ENCODE results near the gene FGA. TPM values are rescaled to one million over a fixed set of nuclear protein-coding genes. Genes with fewer than 3 reads are reported as not detected.
"Not testable (repeated sequence)": the region's sequence is repeated elsewhere in the genome, so short reads cannot be mapped to it uniquely, and the experiment has no call there.

The FGA gene
- total RNA-seq, 1 experiment from 2014 or later, result not detected

DNA sequence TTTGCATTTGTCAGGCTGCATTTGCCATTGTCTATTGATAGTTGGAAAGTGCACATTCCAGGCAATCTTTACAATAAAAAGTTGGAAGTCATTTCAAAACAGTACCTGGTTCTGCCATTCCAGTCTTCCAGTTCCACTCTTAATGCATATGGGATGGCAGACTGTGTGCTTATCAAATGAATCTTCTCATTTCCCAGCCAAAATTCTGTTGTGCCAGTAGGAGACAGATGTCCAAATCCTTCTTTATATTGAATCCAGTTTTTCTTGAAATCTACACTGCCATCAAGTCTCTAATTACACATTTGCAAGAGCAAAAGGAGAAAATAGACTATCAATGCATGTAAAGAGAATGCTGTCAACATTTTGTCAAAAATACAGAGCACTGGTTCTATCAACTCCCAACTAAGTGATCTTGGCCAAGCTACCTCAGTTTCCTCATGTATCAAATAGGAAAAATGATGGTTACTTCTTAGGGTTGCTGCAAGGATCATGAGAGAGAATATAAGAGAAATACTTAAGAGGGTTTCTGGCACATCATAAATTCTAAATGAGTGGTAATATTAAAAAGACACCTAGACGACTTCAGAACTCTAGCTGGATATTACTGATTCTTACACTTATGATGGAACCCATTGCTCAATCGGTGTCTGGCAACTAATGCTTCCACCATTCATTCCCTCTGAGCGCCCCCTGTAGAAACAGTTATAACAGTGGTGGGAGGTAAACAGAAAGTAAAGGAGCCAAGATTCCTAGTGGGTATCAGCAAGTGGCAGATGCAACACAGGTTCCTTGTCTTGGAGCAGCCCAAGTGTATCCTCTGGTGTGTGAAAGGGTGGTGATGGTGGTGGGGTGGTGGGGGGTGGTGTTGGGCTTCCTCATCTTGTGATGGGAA is 18.1 kb upstream of the FGA start:
- no peak for DNase-seq (ENCODE audit: low read depth)

DNA sequence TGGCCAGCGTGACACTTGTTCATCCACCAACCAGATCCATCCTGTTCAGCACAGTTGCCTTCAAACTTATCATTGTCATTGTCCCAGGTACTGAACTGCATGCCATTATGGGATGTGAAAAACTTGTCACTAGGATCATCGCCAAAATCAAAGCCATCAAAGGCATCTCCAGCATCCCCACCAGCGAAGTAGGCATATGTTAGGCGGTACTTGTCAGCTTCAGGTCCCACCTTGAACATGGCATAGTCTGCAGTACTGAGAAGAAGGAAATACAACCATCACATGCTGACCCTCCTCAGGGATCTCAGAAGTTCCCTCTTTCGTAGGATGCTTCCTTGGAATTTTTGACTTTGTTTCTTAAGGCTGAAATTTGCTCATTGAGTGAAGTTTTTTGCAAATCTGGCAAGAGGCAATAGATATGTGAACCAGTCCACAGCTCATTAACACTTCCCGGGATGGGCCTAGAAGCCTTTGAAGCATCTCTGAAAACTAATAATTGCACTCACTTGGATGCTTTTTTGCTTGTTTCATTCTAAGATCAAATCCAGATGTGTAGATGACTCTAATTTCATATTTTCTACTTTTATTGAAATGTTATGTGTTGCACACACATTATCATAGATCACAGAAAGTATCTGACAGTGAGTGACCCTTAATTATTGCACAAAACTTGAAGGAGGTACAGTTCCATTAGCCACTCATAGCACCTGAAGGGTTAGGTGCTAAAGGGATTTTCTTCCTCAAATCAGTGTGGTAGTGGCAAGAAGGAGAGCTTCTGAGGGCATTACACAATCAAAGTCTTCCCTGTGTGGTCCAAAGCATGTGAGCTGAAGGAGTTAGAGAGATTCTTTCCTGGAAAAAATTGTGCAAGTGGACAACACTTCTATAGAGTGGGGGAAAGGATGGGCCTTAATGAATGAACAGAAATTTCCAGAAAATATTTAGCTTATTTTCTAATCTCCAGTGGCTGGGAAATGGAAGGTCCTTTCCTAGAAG is 16.5 kb upstream of the FGA start:
- DNase-seq (ENCODE audit: low read depth), result no peak

DNA sequence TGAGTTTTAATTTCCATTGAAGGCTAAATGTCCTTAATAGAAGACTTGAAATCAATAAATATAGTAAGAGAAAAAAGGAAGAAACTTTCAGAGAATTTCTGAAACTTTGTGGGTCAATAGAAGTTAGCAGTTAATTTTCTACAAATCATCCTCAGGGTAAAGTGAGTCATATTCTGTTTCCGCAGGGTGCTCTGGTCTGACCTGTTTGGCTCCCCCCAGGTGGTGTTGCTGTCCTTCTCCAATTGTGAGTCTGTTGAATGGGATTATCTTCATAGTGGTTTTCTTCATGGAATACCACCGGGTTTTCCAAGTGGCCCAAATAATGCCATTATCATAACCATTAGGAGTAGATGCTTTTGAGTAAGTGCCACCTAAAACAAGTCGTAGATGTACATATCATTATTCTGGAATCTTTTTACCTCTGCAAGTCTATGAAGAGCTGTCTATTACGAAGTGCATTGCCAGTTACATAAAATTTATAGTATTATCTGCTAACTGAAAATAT is 14.2 kb upstream of the FGA start:
- DNase-seq (ENCODE audit: low read depth), result no peak

DNA sequence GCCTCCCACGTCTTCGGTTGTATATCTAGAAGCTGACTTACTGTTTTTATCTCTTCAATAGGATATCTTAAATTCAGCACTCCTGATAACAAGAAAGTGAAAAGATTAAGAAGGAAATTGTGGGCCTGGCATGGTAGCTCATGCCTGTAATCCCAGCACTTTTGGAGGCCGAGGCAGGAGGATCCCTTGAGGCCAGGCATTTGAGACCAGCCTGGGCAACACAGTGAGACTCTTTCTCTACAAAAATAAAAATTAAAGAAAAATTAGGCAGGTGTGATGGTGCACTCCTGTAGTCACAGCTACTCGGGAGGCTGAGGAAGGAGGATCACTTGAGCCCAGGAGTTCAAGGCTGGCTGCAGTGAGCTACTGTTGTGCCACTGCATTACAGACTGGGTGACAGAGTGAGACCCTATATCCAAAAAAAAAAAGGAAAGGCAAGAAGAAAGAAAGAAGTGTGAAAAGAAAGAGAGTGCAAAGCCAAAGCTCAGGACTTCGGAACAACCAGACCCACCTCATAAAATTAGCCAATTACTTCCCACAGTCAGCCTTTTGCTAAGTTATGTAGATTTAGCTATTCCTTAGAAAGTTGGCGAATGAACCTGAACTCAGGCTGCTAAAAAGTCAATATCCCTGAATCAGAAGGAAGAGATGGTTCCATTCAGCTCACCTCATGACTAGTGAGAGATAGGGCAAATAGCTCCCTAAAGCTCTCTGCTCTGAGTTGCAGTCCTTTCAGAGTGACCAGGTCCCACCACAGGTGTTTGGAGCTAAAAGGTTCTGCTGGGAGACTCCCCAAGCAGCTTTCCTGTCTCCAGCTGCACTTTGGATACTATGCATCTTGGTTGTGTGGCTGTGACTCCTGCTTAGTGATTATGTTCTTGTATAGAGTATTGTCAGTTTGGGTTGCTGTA is 12.7 kb upstream of the FGA start:
- DNase-seq (ENCODE audit: low read depth), result no peak

DNA sequence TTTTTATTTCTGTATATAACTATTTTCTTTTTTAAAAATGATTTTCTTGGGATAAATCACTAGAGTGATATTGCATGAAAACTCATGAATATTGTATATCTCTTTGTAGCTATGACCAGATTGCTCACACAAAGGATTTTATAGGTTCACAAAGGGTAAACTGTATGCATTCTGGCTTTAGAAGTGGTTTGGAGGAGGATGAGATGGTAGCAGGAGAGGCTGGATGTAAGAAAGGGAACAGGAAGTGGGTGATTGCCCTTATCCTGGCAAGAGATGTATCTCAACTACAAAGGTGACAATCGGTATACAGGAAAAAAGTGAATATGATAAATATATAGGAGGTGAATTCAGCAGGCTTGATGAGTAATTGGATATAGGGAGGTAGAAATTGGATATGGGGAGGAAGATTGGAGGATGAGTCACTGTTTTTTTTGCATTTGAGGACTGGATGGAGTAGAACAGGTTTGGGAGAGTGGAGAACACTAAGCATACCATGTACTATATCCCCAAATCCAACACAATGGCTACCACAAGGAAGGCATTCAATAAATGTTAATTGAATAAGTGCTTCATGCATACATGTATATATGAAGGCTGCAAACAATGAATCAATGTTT is 12.0 kb upstream of the FGA start:
- peak; percentile 78 for DNase-seq (ENCODE audit: low read depth)

DNA sequence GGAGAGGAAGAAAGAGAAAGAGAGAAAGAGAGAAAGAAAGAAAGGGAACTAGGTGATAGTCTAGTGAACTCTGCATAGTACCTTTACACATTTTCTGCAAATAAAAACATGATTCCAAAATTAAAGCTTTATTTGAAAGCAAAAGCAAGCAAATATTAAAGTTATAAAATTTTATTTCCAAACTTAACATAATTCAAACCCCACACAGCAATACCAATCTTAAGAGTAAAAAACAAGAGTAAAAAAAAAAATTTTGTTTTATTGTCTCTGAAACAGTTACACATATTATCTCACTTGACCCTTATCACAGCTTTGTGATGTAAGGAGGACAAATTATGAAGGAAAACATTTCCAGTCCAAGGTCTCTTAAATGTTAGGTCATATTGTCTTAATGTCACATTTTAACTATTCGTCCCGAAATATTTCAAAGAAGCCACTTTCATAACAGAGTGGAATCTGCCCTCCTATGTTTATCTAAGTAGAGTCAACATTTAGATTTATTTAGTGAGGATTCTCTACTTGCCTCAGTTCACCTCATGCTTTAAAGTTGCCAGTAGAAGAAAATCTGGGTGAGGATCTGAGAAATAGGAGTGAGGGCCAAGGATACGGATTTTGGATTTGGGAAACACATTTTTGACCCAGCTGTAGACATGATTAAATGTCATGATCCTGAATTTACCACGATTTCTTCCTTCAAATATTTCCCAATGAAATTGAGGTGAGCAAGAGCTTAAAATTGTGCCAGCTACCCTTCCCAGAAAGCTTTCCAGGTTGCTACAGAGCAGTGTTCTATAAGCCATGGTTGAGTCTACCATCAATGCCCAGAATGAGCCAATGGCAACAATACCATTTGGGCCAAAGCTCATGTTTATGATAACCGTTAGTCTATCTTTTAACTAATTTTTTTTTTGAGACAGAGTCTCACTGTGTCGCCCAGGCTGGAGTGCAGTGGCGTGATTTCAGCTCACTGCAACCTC is 7.5 kb upstream of the FGA start:
- DNase-seq (ENCODE audit: low read depth), result no peak

DNA sequence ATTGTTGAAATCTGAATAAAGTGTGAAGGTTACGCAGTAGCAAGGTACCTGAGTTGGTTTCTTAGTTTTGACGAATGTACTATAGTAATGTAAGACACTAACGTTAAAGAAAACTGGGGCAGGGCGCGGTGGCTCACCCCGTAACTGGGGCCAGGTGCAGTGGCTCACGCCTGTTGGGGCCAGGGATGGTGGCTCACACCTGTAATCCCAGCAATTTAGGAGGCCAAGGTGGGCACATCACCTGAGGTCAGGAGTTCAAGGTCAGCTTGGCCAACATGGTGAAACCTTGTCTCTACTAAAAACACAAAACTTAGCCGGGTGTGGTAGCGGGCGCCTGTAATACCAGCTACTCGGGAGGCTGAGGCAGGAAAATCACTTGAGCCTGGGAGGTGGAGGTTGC is 6.7 kb upstream of the FGA start:
- not testable (repeated sequence) for DNase-seq (ENCODE audit: low read depth)

DNA sequence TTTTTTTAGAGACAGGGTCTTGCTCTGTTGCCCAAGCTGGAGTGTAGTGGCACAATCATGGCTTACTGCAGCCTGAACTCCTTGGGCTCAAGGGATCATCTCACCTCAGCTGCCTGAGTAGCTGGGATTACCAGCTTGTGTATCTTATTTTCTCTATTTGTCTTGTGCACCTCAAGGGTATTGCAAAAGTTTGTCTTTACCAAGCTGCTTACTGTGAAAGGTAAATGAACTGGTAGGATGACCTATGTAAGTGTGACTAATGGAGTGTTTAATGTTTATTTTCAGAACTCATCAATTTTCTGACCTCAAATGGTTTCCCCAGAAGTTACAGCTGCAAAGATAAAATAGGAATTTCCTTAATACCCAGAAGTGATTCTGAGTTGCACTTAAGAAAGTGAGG is 5.3 kb upstream of the FGA start:
- DNase-seq (ENCODE audit: low read depth), result peak; percentile 8

DNA sequence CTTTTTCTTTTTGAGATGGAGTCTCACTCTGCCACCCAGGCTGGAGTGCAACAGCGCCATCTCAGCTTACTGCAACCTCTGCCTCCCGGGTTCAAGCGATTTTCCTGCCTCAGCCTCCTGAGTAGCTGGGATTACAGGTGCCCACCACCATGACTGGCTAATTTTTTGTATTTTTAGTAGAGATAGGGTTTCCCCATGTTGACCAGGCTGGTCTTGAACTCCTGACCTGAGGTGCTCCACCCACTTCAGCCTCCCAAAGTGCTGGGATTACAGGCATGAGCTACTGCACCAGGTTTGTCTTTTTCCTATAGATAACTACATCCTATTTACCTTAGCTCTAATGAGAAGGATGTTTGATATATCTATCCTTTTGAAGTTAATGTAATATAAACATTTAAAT is 3.8 kb upstream of the FGA start:
- DNase-seq (ENCODE audit: low read depth), result not testable (repeated sequence)

DNA sequence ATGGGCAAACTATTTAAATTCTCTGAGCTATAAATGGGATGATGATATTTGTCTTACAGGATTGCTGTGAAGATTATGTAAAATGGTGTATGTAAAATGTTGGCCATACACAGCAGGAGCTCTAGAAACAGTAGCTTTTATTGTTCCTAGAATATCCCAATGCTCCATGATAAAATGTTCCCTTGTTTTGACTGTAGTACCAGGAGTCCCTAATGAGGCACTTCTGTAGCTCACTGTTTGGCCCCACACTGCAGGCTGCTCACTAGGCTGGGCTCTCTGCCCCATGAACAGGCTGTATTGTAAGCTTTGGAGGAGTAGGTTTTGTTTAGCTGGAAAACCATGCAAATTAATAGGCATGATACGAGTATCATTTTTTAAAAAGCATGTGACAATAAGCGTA is 3.3 kb upstream of the FGA start:
- no peak for DNase-seq (ENCODE audit: low read depth)

DNA sequence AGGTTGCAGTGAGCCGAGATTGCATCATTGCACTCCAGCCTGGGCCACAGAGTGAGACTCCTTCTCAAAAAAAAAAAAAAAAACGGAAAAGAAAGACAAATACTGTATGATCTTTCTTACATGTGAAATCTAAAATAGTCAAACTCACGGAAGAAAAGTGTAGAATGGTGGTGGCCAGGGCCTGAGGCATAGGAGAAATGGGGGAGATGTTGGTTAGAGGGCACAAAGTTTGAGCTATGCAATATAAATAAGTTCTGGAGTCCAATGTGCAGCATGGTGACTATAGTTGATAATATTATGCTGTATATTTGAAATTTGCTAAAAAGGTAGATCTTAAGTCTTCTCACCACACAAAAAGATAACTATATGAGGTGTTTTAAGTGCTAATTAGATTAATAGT is 1.3 kb upstream of the FGA start:
- DNase-seq (ENCODE audit: low read depth), result no peak

DNA sequence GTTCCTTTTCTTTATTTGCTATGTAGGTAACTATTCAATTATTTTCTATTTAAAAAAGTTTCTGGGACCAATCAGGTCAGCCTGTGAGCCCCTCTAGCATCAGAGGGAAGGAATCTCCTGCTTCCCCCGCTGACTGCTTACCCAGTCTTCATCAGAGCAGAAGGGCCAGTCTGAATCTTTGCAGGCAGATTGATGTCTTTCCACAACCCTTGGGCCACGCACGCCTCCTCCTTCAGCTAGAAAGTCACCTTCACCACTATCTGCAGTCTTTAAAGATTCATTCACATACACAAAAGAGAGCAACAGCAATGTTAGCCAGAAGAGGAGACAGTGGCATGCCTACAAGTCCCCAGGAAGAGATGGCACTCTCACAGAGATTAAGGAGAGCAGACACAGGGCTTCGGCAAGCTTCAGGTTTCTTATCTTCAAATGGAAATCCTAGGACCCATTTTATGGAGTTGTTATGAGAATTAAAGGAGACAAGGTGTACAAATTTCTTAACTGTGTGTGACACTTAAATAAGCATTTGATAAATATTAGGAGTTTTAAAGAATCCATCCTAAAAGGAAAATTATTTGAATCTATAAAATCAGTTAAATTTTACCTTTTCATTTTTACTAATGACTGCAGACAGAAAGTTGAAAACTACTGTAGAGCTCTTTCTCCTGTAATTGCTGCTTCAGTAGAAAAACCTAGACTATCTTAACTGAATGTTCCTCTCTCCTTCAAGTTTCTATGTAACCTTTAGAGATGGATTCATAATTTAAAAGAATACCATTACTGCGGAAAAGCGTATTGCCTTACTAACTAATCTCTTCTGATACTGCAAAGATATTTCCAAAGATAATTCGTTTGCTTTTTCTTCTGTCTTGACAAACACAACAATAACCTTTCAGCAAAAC is 995 bp downstream of the FGA start:
- no peak for DNase-seq (ENCODE audit: low read depth)

DNA sequence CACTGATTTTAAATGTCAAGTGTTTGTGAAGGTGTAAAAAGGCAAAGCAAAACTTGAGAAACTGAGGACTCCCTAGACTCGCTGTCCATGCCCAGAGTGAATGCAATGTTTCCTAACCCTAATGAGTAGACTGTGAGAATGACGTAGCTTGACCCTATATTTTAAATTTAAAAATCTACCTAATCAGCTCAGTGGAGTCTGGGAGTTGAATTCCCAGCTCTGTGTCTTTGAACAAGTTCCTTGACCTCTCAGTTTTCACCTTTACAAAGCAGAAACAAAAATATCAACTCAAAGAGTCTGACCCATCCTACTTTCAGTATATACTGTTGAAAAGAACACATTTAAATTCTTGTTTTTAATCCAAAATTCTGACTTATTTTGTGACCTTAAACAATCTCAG is 2.3 kb downstream of the FGA start:
- no peak for DNase-seq (ENCODE audit: low read depth)

DNA sequence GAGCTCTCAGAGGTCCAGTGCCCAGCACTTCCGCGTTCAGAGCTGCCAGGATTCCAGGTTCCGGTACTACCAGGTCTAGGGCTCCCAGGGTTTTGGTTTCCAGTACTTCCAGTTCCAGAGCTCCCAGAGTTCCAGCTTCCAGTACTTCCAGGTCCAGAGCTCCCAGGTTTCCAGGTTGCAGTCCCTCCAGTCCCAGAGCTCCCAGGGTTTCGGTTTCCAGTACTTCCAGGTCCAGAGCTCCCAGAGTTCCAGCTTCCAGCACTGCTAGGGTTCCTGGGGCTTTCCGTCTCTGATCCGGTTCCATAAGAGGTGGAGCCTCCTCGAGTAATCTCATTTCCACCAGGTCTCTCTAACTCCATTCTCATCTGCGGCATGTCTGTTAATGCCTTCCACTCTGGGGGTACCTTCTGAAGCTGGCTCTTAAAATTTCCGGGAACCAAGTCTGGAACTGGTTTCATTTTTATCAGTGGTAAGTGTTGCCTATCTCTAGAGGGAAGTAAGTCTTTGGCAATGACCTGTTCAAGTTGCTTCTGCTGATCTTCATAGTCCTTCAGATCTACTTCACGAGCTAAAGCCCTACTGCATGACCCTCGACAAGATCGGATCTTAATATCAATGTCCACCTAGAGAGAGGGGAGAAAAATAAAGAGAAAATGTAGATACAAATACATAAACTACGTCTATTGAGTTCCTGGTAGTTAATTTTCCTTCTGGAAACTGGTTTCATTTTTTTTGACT is 4.1 kb downstream of the FGA start:
- DNase-seq (ENCODE audit: low read depth), result no peak

DNA sequence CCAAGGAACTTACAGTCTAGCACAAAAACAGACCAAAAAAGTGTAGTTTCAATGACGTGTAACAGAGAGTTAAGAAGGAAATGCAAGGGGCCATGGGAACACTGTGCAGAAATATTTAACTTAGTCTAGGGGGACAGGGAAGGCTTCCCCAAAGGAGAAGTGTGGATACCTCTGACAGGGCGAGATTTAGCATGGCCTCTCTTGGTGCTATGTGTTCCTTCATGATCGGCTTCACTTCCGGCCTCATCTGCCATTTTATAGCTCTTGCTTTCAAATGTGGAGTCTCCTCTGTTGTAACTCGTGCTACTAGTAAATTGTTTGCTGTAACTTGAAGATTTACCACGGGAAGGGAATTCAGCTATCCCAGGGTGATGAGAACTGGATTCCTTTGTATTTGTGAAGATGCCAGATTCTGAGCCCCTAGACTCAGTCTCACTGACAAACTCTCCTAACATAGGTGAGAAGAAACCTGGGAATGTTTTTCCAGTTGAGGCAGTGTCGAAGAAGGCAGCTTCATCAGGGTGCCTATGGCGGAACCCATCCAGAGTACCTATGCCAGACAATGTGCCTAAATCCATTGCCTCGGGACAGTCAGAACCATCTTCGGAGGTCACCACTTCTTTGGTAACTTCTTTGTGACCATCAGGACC is 5.0 kb downstream of the FGA start:
- DNase-seq (ENCODE audit: low read depth), result no peak

DNA sequence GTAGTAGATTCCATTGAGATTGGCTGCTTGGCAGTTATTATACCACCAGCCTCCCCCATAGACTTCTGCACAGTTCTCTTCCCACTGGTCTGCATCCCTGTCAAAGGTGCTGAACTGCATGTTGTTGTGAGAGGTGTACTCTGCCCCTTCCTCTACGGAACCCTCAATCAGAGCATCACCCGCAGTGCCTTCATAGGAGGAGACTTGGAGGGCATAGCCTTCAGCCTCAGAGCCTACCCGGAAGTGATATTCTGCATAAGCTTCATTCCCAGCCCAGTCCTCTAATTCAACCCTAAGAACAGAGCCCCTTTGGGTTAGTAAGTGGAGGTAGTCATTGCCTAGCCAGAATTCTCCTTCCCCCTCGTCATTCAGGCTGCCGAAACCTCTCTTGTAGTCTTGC is 6.3 kb downstream of the FGA start:
- DNase-seq (ENCODE audit: low read depth), result no peak

DNA sequence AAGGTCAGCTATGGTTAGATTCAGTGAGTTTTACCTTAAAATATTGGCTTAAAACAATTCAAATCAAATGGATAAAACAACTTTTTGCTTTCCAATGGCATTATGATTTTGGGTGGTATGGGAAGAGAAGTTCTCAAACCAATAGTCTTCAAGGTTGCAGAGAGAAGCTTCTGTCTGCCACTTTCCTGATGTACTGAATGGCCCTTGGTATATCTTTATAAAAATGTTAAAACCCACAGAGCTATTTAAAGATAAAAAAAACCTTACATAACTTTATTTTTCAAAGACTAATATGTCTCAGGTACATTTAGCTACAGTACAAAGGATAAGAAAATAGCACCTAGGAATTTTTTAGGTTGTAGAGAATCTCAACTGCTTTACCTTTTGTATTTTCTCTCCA is 6.9 kb downstream of the FGA start:
- no peak for DNase-seq (ENCODE audit: low read depth)
